Fibroblast of lung (primary cell): Measurements from ENCODE around the gene TMC6. TPM values are rescaled to one million over a fixed set of nuclear protein-coding genes. Genes with fewer than 3 reads are reported as not detected.

Experiments
- DNase-seq, 2 donors: peaks; one replicate each; pipeline versions ENCODE4 v3.0.0 to v3.0.0-alpha.2; 2010; ENCODE audit warnings: low read depth in 2 of 2
- H2AFZ ChIP-seq: 2 replicates; pipeline ENCODE4 v1.5.1; 2012; ENCODE audit warnings: low read length, control low read depth, inconsistent platforms
- H3K27ac ChIP-seq: 2 replicates; pipeline ENCODE4 v1.5.1; 2011; ENCODE audit warnings: low read length, control low read depth; ENCODE audit not compliant: insufficient read depth
- H3K27me3 ChIP-seq: 2 replicates; pipeline ENCODE4 v1.5.1; 2011; ENCODE audit warnings: mild to moderate bottlenecking, low read length; ENCODE audit not compliant: control insufficient read depth, insufficient read depth
- H3K36me3 ChIP-seq: 2 replicates; pipeline ENCODE4 v1.5.1; 2011; ENCODE audit warnings: low read length; ENCODE audit not compliant: control insufficient read depth, insufficient read depth
- H3K4me1 ChIP-seq: 2 replicates; pipeline ENCODE4 v1.5.1; 2011; ENCODE audit warnings: low read length; ENCODE audit not compliant: control insufficient read depth, insufficient read depth; ENCODE audit errors: extremely low read depth
- H3K4me2 ChIP-seq: 2 replicates; pipeline ENCODE4 v1.5.1; 2011; ENCODE audit warnings: low read length, control low read depth; ENCODE audit not compliant: insufficient read depth; ENCODE audit errors: extremely low read depth
- H3K4me3 ChIP-seq, 4 experiments: fragments of 200-600 bp in 1 of 4; sonication (generic) in 1 of 4; replicated peaks in 1 of 4; 2 replicates each; pipeline ENCODE4 v1.5.1; 2011 to 2016; ENCODE audit warnings: low read length in 4 of 4, low read depth in 3 of 4, mild to moderate bottlenecking in 3 of 4, control low read depth in 2 of 4, inconsistent platforms in 1 of 4, mixed read lengths in 1 of 4; ENCODE audit not compliant: insufficient read depth in 1 of 4; ENCODE audit errors: control extremely low read depth in 1 of 4
- H3K79me2 ChIP-seq: 2 replicates; pipeline ENCODE4 v1.5.1; 2012; ENCODE audit warnings: mild to moderate bottlenecking, low read length, inconsistent platforms; ENCODE audit not compliant: control insufficient read depth, insufficient read depth
- H3K9ac ChIP-seq: 2 replicates; pipeline ENCODE4 v1.5.1; 2011; ENCODE audit warnings: mild to moderate bottlenecking, low read length, control low read depth; ENCODE audit not compliant: insufficient read depth
- H3K9me3 ChIP-seq: 2 replicates; pipeline ENCODE4 v1.5.1; 2012; ENCODE audit warnings: low read depth, low read length; ENCODE audit not compliant: control insufficient read depth, insufficient read depth
- H4K20me1 ChIP-seq: 2 replicates; pipeline ENCODE4 v1.5.1; 2011; ENCODE audit warnings: low read length; ENCODE audit not compliant: control insufficient read depth, insufficient read depth; ENCODE audit errors: extremely low read depth
- CTCF ChIP-seq, 2 donors: IDR thresholded peaks in 1 of 2; conservative IDR thresholded peaks in 1 of 2; 1 replicate in 1 of 2; 2 replicates in 1 of 2; pipeline ENCODE4 v1.5.1; 2011 to 2012; ENCODE audit warnings: low read length in 2 of 2, control low read depth in 1 of 2, inconsistent platforms in 1 of 2, low read depth in 1 of 2, mild to moderate bottlenecking in 1 of 2
- EZH2 ChIP-seq: IDR thresholded peaks from 2 replicates; pipeline ENCODE4 v1.5.1; 2012; ENCODE audit warnings: low read length, control low read depth, mild to moderate bottlenecking; ENCODE audit errors: missing control alignments
- polyA plus RNA-seq, 2 donors: library from polyadenylated mRNA; depleted of rRNA in 1 of 2; stranded (reverse) in 1 of 2; unstranded in 1 of 2; fragments of >200 nt; gene quantifications; 2 replicates each; pipeline ENCODE4 v1.2.1, GENCODE V29; 2011 to 2012; ENCODE audit warnings: missing spikeins in 1 of 2
- total RNA-seq: library from RNA; depleted of rRNA; stranded (reverse); fragments of >200 nt; gene quantifications from 2 replicates; pipeline ENCODE4 v1.2.1, GENCODE V29; 2014

Gene TMC6
- total and polyA plus RNA-seq, 2 donors (not counting 1 experiment from before 2014, with no cell fraction given), result 0.17 to 1.3 TPM

GRCh38 chr17:78111727-78112517 is 16.6 kb downstream of the TMC6 start:
- Histone ChIP-seq H4K20me1 (no peaks in the 10 kb centered on the region), H3K4me2 (no peak overlapping the region), H3K4me3 (no peak overlapping the region), H3K27ac (no peak overlapping the region), H2AFZ (no peak overlapping the region), H3K9ac (no peak overlapping the region), H3K79me2 (no peaks in the 10 kb centered on the region), H3K4me1 (no peaks in the 10 kb centered on the region), H3K27me3 (no peaks in the 10 kb centered on the region), H3K36me3 (no peaks in the 10 kb centered on the region), H3K9me3 (no peaks in the 10 kb centered on the region)
- no peak for TF ChIP-seq CTCF (conservative IDR thresholded peaks at IDR 0.05 in 1 of 2, IDR thresholded peaks at IDR 0.05 in 1 of 2; ENCODE audit: low read depth in 1 of 2, low read length in 2 of 2)
- TF ChIP-seq EZH2, result no peak
- no peak for DNase-seq

- DNase-seq, result no peak
- no peak overlapping the region for H3K27ac ChIP-seq
Measured at GRCh38 chr17:78111016-78111726, 17.4 kb downstream of the TMC6 start.

More at GRCh38 chr17:78111016-78111726, 17.4 kb downstream of the TMC6 start:
- H3K27me3 ChIP-seq, result no peaks in the 10 kb centered on the region
- no peaks in the 10 kb centered on the region for H3K36me3 ChIP-seq
- H3K79me2 ChIP-seq, result no peaks in the 10 kb centered on the region
- H3K4me1 ChIP-seq, result no peaks in the 10 kb centered on the region
- H4K20me1 ChIP-seq, result no peaks in the 10 kb centered on the region
- H3K4me3 ChIP-seq, result no peak overlapping the region
- TF ChIP-seq EZH2 (no peak), CTCF (conservative IDR thresholded peaks at IDR 0.05 in 1 of 2, IDR thresholded peaks at IDR 0.05 in 1 of 2; ENCODE audit: low read depth in 1 of 2, low read length in 2 of 2) (no peak)
- H2AFZ ChIP-seq, result no peak overlapping the region
- no peaks in the 10 kb centered on the region for H3K9me3 ChIP-seq
- H3K4me2 ChIP-seq, result no peak overlapping the region
- no peak overlapping the region for H3K9ac ChIP-seq
